HCEC 1CT (cell line): ENCODE measurements around the gene DCLK1.

Experiments
- DNase-seq: peaks from one replicate; pipeline ENCODE4 v3.0.0-alpha.2; 2017

DCLK1 gene

GRCh38 chr13:36131222-36131930 is at the start of gene DCLK1:
TSS of gene DCLK1 (minus strand) at chr13:36131382.
- no peak for DNase-seq

GRCh38 chr13:36175621-36176020 is 44.4 kb upstream of the DCLK1 start:
- DNase-seq = no peak

- DNase-seq = no peak
Observed at GRCh38 chr13:36174923-36175322, 43.7 kb upstream of the DCLK1 start.

GRCh38 chr13:36173571-36174322 is 42.6 kb upstream of the DCLK1 start:
- no peak for DNase-seq

GRCh38 chr13:36166046-36166445 is 34.9 kb upstream of the DCLK1 start:
- no peak for DNase-seq

- no peak for DNase-seq
Observed at GRCh38 chr13:36163809-36164308, 32.7 kb upstream of the DCLK1 start.

- no peak for DNase-seq
Observed at GRCh38 chr13:36163286-36163685, 32.1 kb upstream of the DCLK1 start.

GRCh38 chr13:36160297-36160696 is 29.1 kb upstream of the DCLK1 start:
- DNase-seq = no peak

- DNase-seq = no peak
Observed at GRCh38 chr13:36158611-36159010, 27.4 kb upstream of the DCLK1 start.

- DNase-seq = no peak
Observed at GRCh38 chr13:36157480-36157879, 26.3 kb upstream of the DCLK1 start.

GRCh38 chr13:36154567-36155291 is 23.5 kb upstream of the DCLK1 start:
- DNase-seq = no peak

GRCh38 chr13:36151591-36151990 is 20.4 kb upstream of the DCLK1 start:
- DNase-seq = no peak

- no peak for DNase-seq
Observed at GRCh38 chr13:36148446-36148845, 17.3 kb upstream of the DCLK1 start.

GRCh38 chr13:36147330-36147729 is 16.1 kb upstream of the DCLK1 start:
- DNase-seq = no peak

GRCh38 chr13:36146511-36147269 is 15.5 kb upstream of the DCLK1 start:
- no peak for DNase-seq

- DNase-seq = no peak
Observed at GRCh38 chr13:36143738-36144137, 12.6 kb upstream of the DCLK1 start.

- no peak for DNase-seq
Observed at GRCh38 chr13:36142735-36143134, 11.6 kb upstream of the DCLK1 start.

GRCh38 chr13:36135876-36136275 is 4.7 kb upstream of the DCLK1 start:
- no peak for DNase-seq

GRCh38 chr13:36134632-36135031 is 3.5 kb upstream of the DCLK1 start:
- DNase-seq = no peak

GRCh38 chr13:36133950-36134626 is 2.9 kb upstream of the DCLK1 start:
- no peak for DNase-seq

GRCh38 chr13:36132376-36132775 is 1.2 kb upstream of the DCLK1 start:
- no peak for DNase-seq

- no peak for DNase-seq
Observed at GRCh38 chr13:36131931-36132297, 732 bp upstream of the DCLK1 start.
